ENCODE measurements around the gene ROMO1. TPM values are rescaled to one million over a fixed set of nuclear protein-coding genes. Genes with fewer than 3 reads are reported as not detected.
A peak's percentile ranks its signal among the peaks of the same experiment; 100 is the strongest.

The ROMO1 gene
- total RNA-seq, 1 experiment from 2014 or later, result 357 TPM

GRCh38 chr20:35729836-35730582 lies 30.8 kb downstream of the ROMO1 start:
- Histone ChIP-seq H3K9me3 (no peaks in the 10 kb centered on the region), H3K36me3 (ENCODE audit: control insufficient read depth, insufficient read depth, low read length) (peaks cover 29% of the 10 kb centered on the region), H3K27me3 (replicated peaks; ENCODE audit: control insufficient read depth, insufficient read depth, low read length) (no peaks in the 10 kb centered on the region), H3K4me3 (ENCODE audit: low read depth, low read length) (no peak overlapping the region), H3K4me1 (peaks cover 56% of the 10 kb centered on the region)
- ChIA-PET CTCF (interaction anchor here (0.9 to 1.9 kb wide), 3 partner anchors 10 to 154 kb away, joined by 3 to 12 read pairs (median 4); partner anchors contain the start of gene RBM39), POLR2A (interaction anchor here (0.5 to 2.3 kb wide), 9 partner anchors 9 to 42 kb away, joined by 3 to 79 read pairs (median 6); partner anchors contain the start of genes NFS1, PHF20, RBM39 and ROMO1)
- Mint-ChIP-seq H3K36me3 (ENCODE audit: insufficient read depth, unreplicated experiment) (peaks cover 99% of the 10 kb centered on the region), H3K9me3 (ENCODE audit: unreplicated experiment) (no peaks in the 10 kb centered on the region), H3K4me1 (ENCODE audit: low read depth, unreplicated experiment) (peaks cover 53% of the 10 kb centered on the region), H3K4me3 (ENCODE audit: unreplicated experiment) (no peak overlapping the region), H3K27ac (ENCODE audit: unreplicated experiment) (peak overlapping the region; percentile 30), H3K27me3 (ENCODE audit: insufficient read depth, unreplicated experiment) (no peaks in the 10 kb centered on the region)
- DNase-seq, result no peak
- intact Hi-C loops (cut with micrococcal nuclease; ENCODE audit: unreplicated experiment), result no loop called here
- BruUV-seq (replicated peaks), result no TSS peak
- TF ChIP-seq CTCF (IDR thresholded peaks at IDR 0.05; ENCODE audit: insufficient read depth in 1 of 2, low read depth in 1 of 2, low read length in 1 of 2, severe bottlenecking in 1 of 2, unreplicated experiment in 1 of 2), result no peak

GRCh38 chr20:35730583-35731468 lies 31.6 kb downstream of the ROMO1 start:
- ChIA-PET CTCF (interaction anchor here (0.9 to 1.9 kb wide), 6 partner anchors 9 to 224 kb away, joined by 3 to 12 read pairs (median 3); partner anchors contain the start of genes RBM39 and SCAND1), POLR2A (interaction anchor here (0.5 to 2.3 kb wide), 10 partner anchors 9 to 144 kb away, joined by 3 to 79 read pairs (median 6); partner anchors contain the start of genes NFS1, PHF20, RBM39 and ROMO1)
- no peaks in the 10 kb centered on the region for H3K27me3 Mint-ChIP-seq (ENCODE audit: insufficient read depth, unreplicated experiment)
- DNase-seq, result no peak
- Histone ChIP-seq H3K4me1 (peaks cover 60% of the 10 kb centered on the region), H3K36me3 (ENCODE audit: control insufficient read depth, insufficient read depth, low read length) (peaks cover 31% of the 10 kb centered on the region), H3K4me3 (ENCODE audit: low read depth, low read length) (no peak overlapping the region), H3K27me3 (replicated peaks; ENCODE audit: control insufficient read depth, insufficient read depth, low read length) (no peaks in the 10 kb centered on the region), H3K9me3 (no peaks in the 10 kb centered on the region)
- no peaks in the 10 kb centered on the region for H3K9me3 Mint-ChIP-seq (ENCODE audit: unreplicated experiment)
- intact Hi-C loops (cut with micrococcal nuclease; ENCODE audit: unreplicated experiment), result loop anchor here (1.0 kb wide), 1 partner anchor 9 kb away; no protein-coding TSS in a partner anchor
- H3K36me3 Mint-ChIP-seq (ENCODE audit: insufficient read depth, unreplicated experiment), result peaks cover 99% of the 10 kb centered on the region
- no peak for TF ChIP-seq CTCF (IDR thresholded peaks at IDR 0.05; ENCODE audit: insufficient read depth in 1 of 2, low read depth in 1 of 2, low read length in 1 of 2, severe bottlenecking in 1 of 2, unreplicated experiment in 1 of 2)
- no TSS peak for BruUV-seq (replicated peaks)
- peak overlapping the region; percentile 30 for H3K27ac Mint-ChIP-seq (ENCODE audit: unreplicated experiment)
- H3K4me3 Mint-ChIP-seq (ENCODE audit: unreplicated experiment), result peak overlapping the region; percentile 25
- peaks cover 47% of the 10 kb centered on the region for H3K4me1 Mint-ChIP-seq (ENCODE audit: low read depth, unreplicated experiment)

- no peaks in the 10 kb centered on the region for H3K9me3 Mint-ChIP-seq (ENCODE audit: unreplicated experiment)
- no peak for DNase-seq
- BruUV-seq (replicated peaks), result no TSS peak
- no peaks in the 10 kb centered on the region for H3K9me3 ChIP-seq
- peaks cover 34% of the 10 kb centered on the region for H3K36me3 ChIP-seq (ENCODE audit: control insufficient read depth, insufficient read depth, low read length)
- ChIA-PET CTCF (interaction anchor here (0.9 to 1.9 kb wide), 6 partner anchors 8 to 223 kb away, joined by 3 to 12 read pairs (median 3); partner anchors contain the start of genes RBM39 and SCAND1), POLR2A (interaction anchor here (0.5 to 2.3 kb wide), 9 partner anchors 8 to 851 kb away, joined by 3 to 79 read pairs (median 6); partner anchors contain the start of genes NFS1, PHF20, RBM39 and ROMO1)
- H3K27ac Mint-ChIP-seq (ENCODE audit: unreplicated experiment), result no peak overlapping the region
- peaks cover 45% of the 10 kb centered on the region for H3K4me1 Mint-ChIP-seq (ENCODE audit: low read depth, unreplicated experiment)
- H3K27me3 ChIP-seq (replicated peaks; ENCODE audit: control insufficient read depth, insufficient read depth, low read length), result no peaks in the 10 kb centered on the region
- peaks cover 99% of the 10 kb centered on the region for H3K36me3 Mint-ChIP-seq (ENCODE audit: insufficient read depth, unreplicated experiment)
- H3K4me1 ChIP-seq, result peaks cover 55% of the 10 kb centered on the region
- intact Hi-C loops (cut with micrococcal nuclease; ENCODE audit: unreplicated experiment), result loop anchor here (1.0 kb wide), 1 partner anchor 9 kb away; no protein-coding TSS in a partner anchor
- H3K4me3 ChIP-seq (ENCODE audit: low read depth, low read length), result no peak overlapping the region
- TF ChIP-seq CTCF (IDR thresholded peaks at IDR 0.05; ENCODE audit: insufficient read depth in 1 of 2, low read depth in 1 of 2, low read length in 1 of 2, severe bottlenecking in 1 of 2, unreplicated experiment in 1 of 2), result no peak
- H3K4me3 Mint-ChIP-seq (ENCODE audit: unreplicated experiment), result peak overlapping the region; percentile 25
- no peaks in the 10 kb centered on the region for H3K27me3 Mint-ChIP-seq (ENCODE audit: insufficient read depth, unreplicated experiment)
Measured at GRCh38 chr20:35731469-35731788, 32.2 kb downstream of the ROMO1 start.

Data from Caco-2 (cell line).